H1 (cell line): ENCODE data around the gene ZYX. TPM values are rescaled to one million over a fixed set of nuclear protein-coding genes. Genes with fewer than 3 reads are reported as not detected.

ENCODE experiments used
- CTCF ChIA-PET: fragments of 300-600 bp; sonication (Branson Sonifier 250); formaldehyde crosslinking; loops from one replicate; lab custom pipeline; 2021; ENCODE audit not compliant: partially characterized antibody; lab: Charles Lee
- POLR2A ChIA-PET: fragments of 300-600 bp; sonication (Branson Sonifier 250); formaldehyde crosslinking; loops from one replicate; lab custom pipeline; 2021; ENCODE audit warnings: inconsistent platforms; ENCODE audit not compliant: partially characterized antibody; lab: Charles Lee
- DNase-seq, 2 experiments: peaks; one replicate each; pipeline versions ENCODE4 v3.0.0 to v3.0.0-alpha.2; 2010 to 2022; ENCODE audit warnings: low spot score in 2 of 2, low read depth in 1 of 2, mixed read lengths in 1 of 2
- FAIRE-seq: peaks from 2 replicates; lab custom pipeline; 2011; peaks lifted over from hg19 to GRCh38; lab: Jason Lieb, UNC
- H2AFZ ChIP-seq: 2 replicates; pipeline ENCODE4 v1.8.1; 2012; ENCODE audit warnings: low read length, inconsistent platforms
- H2AK5ac ChIP-seq: 2 replicates; pipeline ENCODE4 v1.6.1; 2013; ENCODE audit warnings: low read depth, low read length
- H2BK120ac ChIP-seq: replicated peaks from 2 replicates; pipeline ENCODE3; 2013; ENCODE audit warnings: low read depth, low read length, inconsistent platforms
- H2BK12ac ChIP-seq: 2 replicates; pipeline ENCODE4 v1.6.1; 2013; ENCODE audit warnings: low read depth, low read length
- H2BK15ac ChIP-seq: 2 replicates; pipeline ENCODE4 v1.6.1; 2013; ENCODE audit warnings: low read length
- H2BK20ac ChIP-seq: 2 replicates; pipeline ENCODE4 v1.6.1; 2013; ENCODE audit warnings: low read length
- H2BK5ac ChIP-seq: 2 replicates; pipeline ENCODE4 v1.6.1; 2013; ENCODE audit warnings: low read depth, low read length
- H3K14ac ChIP-seq: 2 replicates; pipeline ENCODE4 v1.6.1; 2013; ENCODE audit warnings: inconsistent platforms; ENCODE audit not compliant: insufficient read length
- H3K18ac ChIP-seq: 2 replicates; pipeline ENCODE4 v1.6.1; 2013; ENCODE audit warnings: low read length; ENCODE audit errors: extremely low read depth
- H3K23ac ChIP-seq: 2 replicates; pipeline ENCODE4 v1.6.1; 2013; ENCODE audit warnings: inconsistent platforms; ENCODE audit not compliant: insufficient read length
- H3K23me2 ChIP-seq: 2 replicates; pipeline ENCODE4 v1.6.1; 2013; ENCODE audit warnings: low read depth, low read length
- H3K27ac ChIP-seq: 2 replicates; pipeline ENCODE4 v1.6.1; 2011; ENCODE audit warnings: low read depth, low read length, inconsistent platforms
- H3K27me3 ChIP-seq, 4 experiments: replicated peaks in 1 of 4; 1 replicate in 1 of 4; 2 replicates in 3 of 4; pipeline versions ENCODE4 v1.6.1 to v1.8.1; 2011 to 2013; ENCODE audit warnings: low read length in 3 of 4, mild to moderate bottlenecking in 3 of 4, inconsistent platforms in 2 of 4, mixed read lengths in 2 of 4, moderate library complexity in 1 of 4; ENCODE audit not compliant: control insufficient read depth in 3 of 4, insufficient read depth in 3 of 4; ENCODE audit errors: extremely low read depth in 1 of 4
- H3K36me3 ChIP-seq, 4 experiments: 2 replicates each; pipeline versions ENCODE4 v1.6.1 to v1.8.1; 2011 to 2013; ENCODE audit warnings: mild to moderate bottlenecking in 4 of 4, low read length in 3 of 4, moderate library complexity in 2 of 4, control low read depth in 1 of 4, inconsistent platforms in 1 of 4; ENCODE audit not compliant: insufficient read depth in 4 of 4, control insufficient read depth in 2 of 4
- H3K4ac ChIP-seq: replicated peaks from 2 replicates; pipeline ENCODE3; 2013; ENCODE audit warnings: low read length, low read depth, mixed read lengths, inconsistent platforms; ENCODE audit not compliant: insufficient read length
- H3K4me1 ChIP-seq, 4 experiments: replicated peaks in 1 of 4; 1 replicate in 1 of 4; 2 replicates in 3 of 4; pipeline versions ENCODE4 v1.6.1 to v1.8.1; 2011 to 2013; ENCODE audit warnings: low read length in 3 of 4, inconsistent platforms in 2 of 4, mixed read lengths in 1 of 4; ENCODE audit not compliant: insufficient read depth in 4 of 4, control insufficient read depth in 3 of 4
- H3K4me2 ChIP-seq, 2 experiments: 2 replicates each; pipeline versions ENCODE4 v1.6.1 to v1.8.1; 2011 to 2013; ENCODE audit warnings: low read depth in 2 of 2, low read length in 2 of 2, control low read depth in 1 of 2, inconsistent platforms in 1 of 2, mild to moderate bottlenecking in 1 of 2; ENCODE audit not compliant: insufficient read depth in 1 of 2
- H3K4me3 ChIP-seq, 4 experiments: fragments of 200-600, 300-600 bp in 1 of 4; sonication (generic), shearing (Covaris generic), sonication (Bioruptor Twin) in 1 of 4; 2 replicates each; pipeline versions ENCODE4 v1.5.1 to v1.8.1; 2011 to 2016; ENCODE audit warnings: low read length in 4 of 4, low read depth in 3 of 4, control low read depth in 2 of 4, inconsistent platforms in 2 of 4, mild to moderate bottlenecking in 2 of 4, mixed read lengths in 1 of 4, moderate library complexity in 1 of 4; ENCODE audit not compliant: insufficient read depth in 2 of 4; ENCODE audit errors: extremely low read depth in 1 of 4
- H3K56ac ChIP-seq: replicated peaks from 2 replicates; pipeline ENCODE3; 2013; ENCODE audit warnings: low read depth, mild to moderate bottlenecking, mixed read lengths, low read length, inconsistent platforms; ENCODE audit not compliant: insufficient read length
- H3K79me1 ChIP-seq: 2 replicates; pipeline ENCODE4 v1.6.1; 2013; ENCODE audit warnings: low read depth, low read length, control low read depth
- H3K79me2 ChIP-seq, 2 experiments: 2 replicates each; pipeline versions ENCODE4 v1.6.1 to v1.8.1; 2012 to 2013; ENCODE audit warnings: low read length in 2 of 2, mild to moderate bottlenecking in 2 of 2, inconsistent platforms in 1 of 2; ENCODE audit not compliant: insufficient read depth in 2 of 2, control insufficient read depth in 1 of 2
- H3K9ac ChIP-seq, 4 experiments: replicated peaks in 1 of 4; 1 replicate in 1 of 4; 2 replicates in 3 of 4; pipeline versions ENCODE4 v1.6.1 to v1.8.1; 2011 to 2013; ENCODE audit warnings: low read depth in 3 of 4, low read length in 3 of 4, control low read depth in 2 of 4, mild to moderate bottlenecking in 2 of 4, moderate library complexity in 2 of 4, inconsistent platforms in 1 of 4; ENCODE audit errors: extremely low read depth in 1 of 4
- H3K9me3 ChIP-seq, 2 experiments: 2 replicates each; pipeline versions ENCODE4 v1.6.1 to v1.8.1; 2012 to 2013; ENCODE audit warnings: mild to moderate bottlenecking in 2 of 2, moderate library complexity in 2 of 2, control low read depth in 1 of 2, inconsistent platforms in 1 of 2, low read depth in 1 of 2, low read length in 1 of 2, mixed read lengths in 1 of 2; ENCODE audit not compliant: insufficient read depth in 2 of 2
- H4K20me1 ChIP-seq, 2 experiments: replicated peaks in 1 of 2; 2 replicates each; pipeline versions ENCODE3 to v1.8.1; 2011 to 2013; ENCODE audit warnings: inconsistent platforms in 2 of 2, low read length in 2 of 2, mild to moderate bottlenecking in 1 of 2; ENCODE audit not compliant: insufficient read depth in 2 of 2, control insufficient read depth in 1 of 2
- H4K5ac ChIP-seq: 2 replicates; pipeline ENCODE4 v1.6.1; 2013; ENCODE audit warnings: low read length, low read depth, mixed read lengths, inconsistent platforms; ENCODE audit not compliant: insufficient read length
- H4K8ac ChIP-seq: 2 replicates; pipeline ENCODE4 v1.8.0; 2013; ENCODE audit warnings: mild to moderate bottlenecking, moderate library complexity, low read length, inconsistent platforms; ENCODE audit not compliant: insufficient read depth; ENCODE audit errors: extremely low read depth
- H4K91ac ChIP-seq: replicated peaks from 2 replicates; pipeline ENCODE3; 2013; ENCODE audit warnings: low read length, mixed read lengths, inconsistent platforms; ENCODE audit not compliant: insufficient read length
- CEBPB ChIP-seq: IDR thresholded peaks from 2 replicates; pipeline ENCODE4 v1.6.1; 2012; ENCODE audit warnings: low read depth, low read length
- CTBP2 ChIP-seq: IDR thresholded peaks from 2 replicates; pipeline ENCODE4 v1.7.0; 2011; ENCODE audit warnings: borderline replicate concordance, mild to moderate bottlenecking, moderate library complexity, mixed read lengths, low read length; ENCODE audit not compliant: insufficient read depth, insufficient read length
- FOSL1 ChIP-seq: IDR thresholded peaks from 2 replicates; pipeline ENCODE4 v1.6.1; 2011; ENCODE audit warnings: mild to moderate bottlenecking, low read depth, low read length, moderate library complexity; ENCODE audit not compliant: insufficient read depth
- GTF2F1 ChIP-seq: IDR thresholded peaks from 2 replicates; pipeline ENCODE4 v1.6.1; 2012; ENCODE audit warnings: low read depth, low read length, improper control_type of control experiment, borderline replicate concordance
- HDAC6 ChIP-seq: IDR thresholded peaks from one replicate; pipeline ENCODE4 v1.7.1; 2012; ENCODE audit warnings: low read depth, mild to moderate bottlenecking, inconsistent platforms, low read length, moderate library complexity
- SUZ12 ChIP-seq: fragments of 200-600 bp; sonication (generic); IDR thresholded peaks from 2 replicates; pipeline ENCODE4 v1.6.1; 2012; ENCODE audit warnings: mild to moderate bottlenecking, inconsistent platforms, low read length, moderate library complexity, mixed read lengths
- WGBS, 2 experiments: shearing (Covaris generic) in 1 of 2; methylation state at CpG; one replicate each; pipeline versions ENCODE4 v1.1.6 to v1.1.7; 2013 to 2015; ENCODE audit warnings: low lambda C conversion rate in 2 of 2, mixed read lengths in 2 of 2, inconsistent platforms in 1 of 2, low coverage in 1 of 2, missing lambda C conversion rate in 1 of 2; ENCODE audit not compliant: insufficient replicate concordance in 2 of 2, insufficient coverage in 1 of 2, insufficient read length in 1 of 2; ENCODE audit errors: extremely low coverage in 1 of 2, missing lambda C conversion rate in 1 of 2; 5-methylcytosine and 5-hydroxymethylcytosine counted together
- polyA plus RNA-seq, 7 experiments: library from polyadenylated mRNA; depleted of rRNA in 3 of 7; stranded (reverse) in 5 of 7; unstranded in 2 of 7; fragments of >200 nt in 5 of 7; fragments of 200-250 nt in 2 of 7; gene quantifications; 1 replicate in 5 of 7; 2 replicates in 1 of 7; 4 replicates in 1 of 7; pipeline versions ENCODE4 v1.2.1 to v1.2.3, GENCODE V29; 2011 to 2013; ENCODE audit warnings: missing spikeins in 2 of 7, mixed read lengths in 2 of 7
- total RNA-seq: library from RNA; stranded (reverse); fragmentation: NEBNext Ultra II Directional; extraction: Animal tissue kit (Norgen Biotek cat#: 25700); gene quantifications from 2 replicates; pipeline ENCODE4 v1.2.1, GENCODE V29; 2021
- TF ChIP-seq, protein P1 (sequence below): IDR thresholded peaks from 2 replicates; pipeline ENCODE4 v1.6.1; 2012; ENCODE audit warnings: inconsistent platforms

ZYX gene
- total and polyA plus RNA-seq, 2 of the 8 experiments (the other 6 are each of a cell fraction or from before 2014, with no cell fraction given), result 40.6 to 159 TPM

DNA sequence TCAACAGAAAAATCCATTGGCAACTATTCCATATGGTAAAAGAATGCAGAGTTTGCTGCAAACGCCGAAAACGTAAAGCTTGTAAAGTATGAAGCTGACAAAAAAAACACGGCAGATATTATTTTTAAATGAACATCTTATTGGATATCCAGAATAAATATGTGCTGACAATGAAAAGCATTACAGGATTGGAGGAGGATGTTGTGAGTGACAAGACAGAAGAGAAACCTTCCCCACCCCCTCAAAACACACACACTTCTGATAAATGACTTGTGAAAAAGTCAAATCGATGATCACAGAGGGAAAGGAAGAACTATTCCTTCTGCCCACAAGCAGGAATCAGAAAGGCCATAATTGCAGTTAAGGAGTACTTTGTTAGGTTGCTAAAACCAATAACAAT is 33.2 kb upstream of the ZYX start:
- Histone ChIP-seq H3K79me2 (no peaks in the 10 kb centered on the region), H3K4me1 (peaks cover 0 to 14% (median 5%) of the 10 kb centered on the region in 4 experiments; a peak in 4 of 7 replicates), H3K9ac (no peak overlapping the region), H3K14ac (no peak overlapping the region), H2BK20ac (no peak overlapping the region), H3K36me3 (no peaks in the 10 kb centered on the region), H4K8ac (no peak overlapping the region), H2BK120ac (no peak overlapping the region), H4K20me1 (no peaks in the 10 kb centered on the region), H3K23ac (no peak overlapping the region), H3K56ac (no peak overlapping the region), H3K27ac (no peak overlapping the region), H2BK12ac (no peak overlapping the region), H3K23me2 (no peaks in the 10 kb centered on the region; the same call in 1 of the 2 replicates), H3K79me1 (no peaks in the 10 kb centered on the region), H4K5ac (no peak overlapping the region), H2BK15ac (no peak overlapping the region), H3K27me3 (peaks cover 0 to 3% (median 0%) of the 10 kb centered on the region in 4 experiments; a peak in 2 of 7 replicates), H3K4me2 (no peak overlapping the region), H3K4me3 (no peak overlapping the region), H2AK5ac (no peak overlapping the region), H3K18ac (no peak overlapping the region), H2AFZ (no peak overlapping the region), H4K91ac (no peak overlapping the region), H3K9me3 (no peaks in the 10 kb centered on the region), H3K4ac (no peak overlapping the region), H2BK5ac (no peak overlapping the region)
- ChIA-PET POLR2A (interaction anchor here (1.0 to 4.2 kb wide), 5 partner anchors 13 to 42 kb away, joined by 3 to 28 read pairs (median 4); no protein-coding TSS in a partner anchor), CTCF (interaction anchor here (0.8 to 2.7 kb wide), 12 partner anchors 9 to 70 kb away, joined by 3 to 12 read pairs (median 4); no protein-coding TSS in a partner anchor)
- no peak for DNase-seq
- TF ChIP-seq CTBP2 (no peak), HDAC6 (no peak), GTF2F1 (no peak), SUZ12 (no peak), CEBPB (no peak), FOSL1 (no peak)
- TF ChIP-seq, protein P1, sequence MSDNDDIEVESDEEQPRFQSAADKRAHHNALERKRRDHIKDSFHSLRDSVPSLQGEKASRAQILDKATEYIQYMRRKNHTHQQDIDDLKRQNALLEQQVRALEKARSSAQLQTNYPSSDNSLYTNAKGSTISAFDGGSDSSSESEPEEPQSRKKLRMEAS, result no peak
- no peak for FAIRE-seq
- 76% methylated on average over 5 of the region's 5 CpGs; no CpG with 5 or more reads in 1 of the 2 experiments for WGBS, 2 experiments
